ES-I3 (cell line): ENCODE results near the gene ANKS1A.
"Not testable (repeated sequence)": the region's sequence is repeated elsewhere in the genome, so short reads cannot be mapped to it uniquely, and the experiment has no call there.

ENCODE experiments used
- H3K36me3 ChIP-seq: 2 replicates; pipeline ENCODE4 v1.6.1; 2013; ENCODE audit warnings: mild to moderate bottlenecking, low read length, control low read depth, moderate library complexity; ENCODE audit not compliant: insufficient read depth
- H3K4me1 ChIP-seq: 2 replicates; pipeline ENCODE4 v1.6.1; 2013; ENCODE audit warnings: mild to moderate bottlenecking, control low read depth, low read length; ENCODE audit not compliant: insufficient read depth
- H3K9ac ChIP-seq: 2 replicates; pipeline ENCODE4 v1.6.1; 2013; ENCODE audit warnings: low read depth, mild to moderate bottlenecking, low read length, moderate library complexity
- H3K9me3 ChIP-seq: 2 replicates; pipeline ENCODE4 v1.6.1; 2013; ENCODE audit warnings: mild to moderate bottlenecking, low read length, moderate library complexity; ENCODE audit not compliant: control insufficient read depth, insufficient read depth

ANKS1A gene

DNA sequence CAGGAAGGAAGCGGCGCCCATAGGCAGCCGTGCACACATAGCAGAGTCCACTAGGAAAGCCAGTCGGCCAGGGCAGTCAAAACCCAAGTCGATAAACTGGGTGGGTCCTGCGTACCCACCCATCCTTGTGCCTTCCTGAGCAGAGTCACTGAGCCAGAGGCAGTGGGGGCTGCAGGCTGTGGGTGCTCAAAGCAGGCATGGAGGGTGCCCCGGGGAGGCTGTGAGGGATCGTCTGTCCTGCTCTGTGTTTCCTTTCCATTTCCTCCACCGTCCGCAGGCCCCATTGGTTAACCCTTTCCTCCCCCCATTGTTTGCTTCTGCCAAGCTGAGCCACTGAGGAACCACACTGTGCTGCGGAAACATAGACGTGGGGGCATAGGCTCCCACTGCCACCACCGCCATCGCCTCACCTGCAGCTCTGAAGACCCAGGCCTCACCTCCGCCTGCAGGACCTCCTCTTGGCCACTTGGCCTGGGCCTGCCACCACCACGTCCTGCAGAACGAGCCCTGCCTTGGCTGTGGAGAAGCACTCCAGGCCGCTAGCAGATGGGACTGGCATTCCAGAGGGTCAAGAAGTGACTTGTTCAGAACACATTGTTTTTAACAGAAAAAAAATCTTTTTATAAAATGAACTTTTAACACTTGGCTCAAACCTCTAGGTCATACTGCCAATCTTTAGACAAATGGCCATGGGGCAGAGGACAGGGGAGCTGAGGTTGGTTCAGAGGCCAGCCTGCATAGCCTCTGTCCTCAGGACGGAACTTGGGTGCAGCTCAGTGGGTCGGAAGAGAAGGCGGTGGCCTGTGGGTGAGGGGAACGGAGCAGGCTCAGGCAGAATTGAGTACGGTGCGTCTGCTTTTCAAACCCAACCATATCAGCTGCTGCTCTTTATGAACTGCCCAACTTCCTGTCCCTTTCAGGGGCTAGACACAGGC lies 199.5 kb downstream of the ANKS1A start:
- Histone ChIP-seq H3K4me1 (no peaks in the 10 kb centered on the region), H3K36me3 (0 out of 2 replicates have a peak, but pooled peaks cover under 1% of the 10 kb centered on the region), H3K9me3 (no peaks in the 10 kb centered on the region), H3K9ac (no peak overlapping the region)

DNA sequence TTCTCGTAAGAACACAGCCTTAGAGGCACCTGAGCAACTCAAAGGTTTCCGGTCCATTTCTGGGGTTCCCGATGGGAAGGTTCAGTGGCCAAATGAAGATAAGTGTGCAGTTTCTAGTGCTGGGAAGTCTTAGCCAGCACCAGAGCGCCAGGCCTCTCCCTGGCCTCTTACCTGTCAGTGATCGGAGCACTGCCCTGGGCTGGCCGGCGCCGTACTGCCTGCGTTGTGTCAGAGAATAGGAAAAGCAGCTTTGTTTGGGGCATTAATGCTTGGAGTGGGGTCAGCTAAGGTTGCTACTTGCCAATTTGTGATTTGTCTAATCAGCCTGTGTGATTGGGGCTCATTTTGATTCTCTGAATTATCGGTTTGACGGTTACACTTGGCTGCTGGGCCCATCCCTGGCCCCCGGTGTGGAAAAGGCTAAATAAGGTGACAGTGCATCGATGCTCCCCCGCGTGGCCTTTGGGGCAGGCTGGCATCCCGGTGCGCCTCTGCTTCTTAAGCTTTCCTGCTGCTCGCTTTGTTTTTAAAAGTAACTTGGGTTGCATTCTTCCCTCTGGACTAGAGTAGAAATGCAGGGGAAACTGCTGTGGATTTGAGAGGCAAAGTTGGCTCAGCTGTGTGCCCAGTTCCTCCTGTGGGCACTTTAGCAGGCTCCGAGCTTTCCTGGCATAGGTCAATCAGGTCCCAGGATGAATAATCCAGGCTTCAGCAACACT lies 200.3 kb downstream of the ANKS1A start:
- Histone ChIP-seq H3K36me3 (no peaks in the 10 kb centered on the region), H3K9ac (no peak overlapping the region), H3K4me1 (no peaks in the 10 kb centered on the region), H3K9me3 (no peaks in the 10 kb centered on the region)

DNA sequence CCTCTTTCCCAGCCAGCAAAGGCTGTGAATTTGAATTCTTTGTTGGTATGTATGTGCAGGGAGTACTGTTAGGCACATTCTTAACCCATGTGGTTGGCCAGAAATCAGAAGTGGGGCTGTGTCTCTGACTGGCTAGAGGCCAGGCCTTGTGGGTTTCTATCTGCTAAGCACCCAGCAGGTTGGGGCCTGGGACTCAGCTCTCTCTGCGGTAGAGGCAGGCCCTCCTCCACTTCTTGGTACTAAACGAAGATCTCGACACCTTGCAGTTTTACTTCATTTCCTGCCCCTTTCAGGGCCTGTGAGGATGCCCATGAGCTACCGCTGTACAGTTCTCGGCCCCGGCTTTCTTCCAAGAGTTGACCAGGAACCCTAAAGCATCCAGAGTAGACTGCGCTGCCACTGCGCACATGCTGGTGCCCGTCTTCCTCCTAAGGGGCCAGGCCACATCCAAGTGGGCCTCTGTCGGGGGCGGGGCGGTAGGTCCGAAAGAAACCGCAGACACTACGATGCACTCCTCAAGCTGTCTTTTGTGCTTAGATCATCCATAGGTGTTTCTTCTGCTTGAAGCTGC lies 201.0 kb downstream of the ANKS1A start:
- Histone ChIP-seq H3K4me1 (no peaks in the 10 kb centered on the region), H3K9me3 (no peaks in the 10 kb centered on the region), H3K9ac (no peak overlapping the region), H3K36me3 (no peaks in the 10 kb centered on the region)

DNA sequence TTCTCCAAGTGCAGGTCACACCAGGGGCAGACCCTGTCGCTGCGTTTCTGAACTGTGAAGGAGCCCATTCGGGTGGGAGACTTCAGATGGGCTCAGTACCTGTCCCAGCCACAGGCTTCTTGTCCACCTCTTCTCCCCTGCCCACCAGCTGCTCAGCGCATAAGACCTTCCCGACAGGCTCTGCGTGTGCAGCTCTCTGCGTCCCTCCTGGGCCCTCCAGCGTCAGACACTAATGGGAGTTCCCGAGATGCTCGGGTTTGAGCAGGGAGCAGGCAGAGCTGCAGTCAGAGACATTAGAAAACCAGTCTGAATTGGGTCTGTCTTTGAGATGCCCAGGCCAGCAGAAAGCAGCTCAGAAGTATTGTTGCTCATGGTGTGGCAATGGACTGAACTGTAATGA lies 201.7 kb downstream of the ANKS1A start:
- Histone ChIP-seq H3K9ac (no peak overlapping the region), H3K36me3 (no peaks in the 10 kb centered on the region), H3K9me3 (no peaks in the 10 kb centered on the region), H3K4me1 (no peaks in the 10 kb centered on the region)

DNA sequence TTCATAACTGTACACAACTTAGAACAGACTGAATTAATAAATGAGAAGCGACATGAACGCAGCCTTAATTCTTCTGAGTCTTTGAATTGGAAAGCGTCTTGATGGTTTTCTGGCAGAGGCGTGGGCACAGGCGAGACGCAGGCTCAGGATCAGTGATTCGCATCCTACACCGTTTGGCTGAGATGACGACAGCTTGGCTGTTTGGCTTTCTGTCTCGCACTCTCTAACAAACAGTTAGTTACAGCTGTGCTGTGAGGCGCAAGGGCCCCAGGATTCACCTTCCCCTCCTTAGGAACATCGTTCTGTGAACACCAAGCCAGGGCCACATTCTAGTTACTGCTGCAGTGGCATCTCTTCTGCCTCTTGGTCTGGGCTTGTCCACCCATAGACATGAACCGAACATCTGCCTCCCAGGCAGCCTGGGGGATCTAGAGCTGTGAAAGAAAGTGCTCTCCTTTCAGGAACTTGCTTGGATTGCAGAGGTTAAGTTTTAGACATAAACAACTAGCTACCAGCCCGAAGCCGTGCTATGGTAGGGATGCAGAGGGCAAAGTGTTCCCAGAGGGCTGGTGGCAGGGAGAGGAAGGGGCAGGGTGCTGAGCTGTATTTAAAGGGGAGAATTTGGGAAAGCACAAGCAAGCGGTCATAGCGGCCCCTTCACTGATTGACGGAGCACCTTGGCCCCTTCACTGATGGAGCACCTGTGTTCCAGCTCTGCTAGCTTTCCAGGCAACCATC lies 202.5 kb downstream of the ANKS1A start:
- H3K9ac ChIP-seq = no peak overlapping the region
- no peaks in the 10 kb centered on the region for H3K36me3 ChIP-seq
- H3K9me3 ChIP-seq = no peaks in the 10 kb centered on the region
- peaks cover 6% of the 10 kb centered on the region for H3K4me1 ChIP-seq

DNA sequence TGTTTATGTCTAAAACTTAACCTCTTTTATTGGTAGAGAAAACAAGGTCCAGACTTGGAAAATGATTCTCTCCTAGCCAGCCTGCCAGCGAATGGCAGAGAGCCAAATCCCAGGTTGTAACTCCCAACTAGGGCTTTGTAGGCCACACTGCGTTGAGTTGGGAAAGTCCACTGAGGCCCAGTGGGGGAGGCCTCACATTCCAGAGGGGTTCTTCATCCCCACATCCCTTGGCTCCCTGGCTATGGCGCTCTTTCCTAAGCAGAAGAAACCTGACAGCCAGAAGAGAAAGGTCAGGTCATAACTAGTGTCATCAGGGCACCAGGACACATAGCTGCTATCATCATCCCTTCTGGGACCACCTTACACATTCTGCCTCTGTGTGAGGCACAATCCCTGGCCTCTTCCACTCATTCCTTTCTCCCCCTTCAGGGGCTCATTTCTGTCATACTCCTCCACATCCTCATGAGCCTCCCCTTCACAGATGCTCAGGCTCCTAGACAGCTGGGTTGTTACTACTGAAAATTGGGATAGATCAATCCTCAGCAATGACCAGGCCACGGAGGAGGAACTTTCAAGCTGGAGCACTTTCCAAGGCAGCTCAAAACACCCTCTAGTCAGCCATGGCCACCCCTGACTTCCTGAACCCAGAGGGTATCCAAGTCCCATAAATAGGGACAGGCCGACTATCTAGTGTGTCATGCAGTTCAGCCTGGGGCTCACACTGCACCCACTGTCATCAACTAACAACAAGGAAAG lies 203.5 kb downstream of the ANKS1A start:
- no peaks in the 10 kb centered on the region for H3K36me3 ChIP-seq
- peaks cover 9% of the 10 kb centered on the region for H3K4me1 ChIP-seq
- no peak overlapping the region for H3K9ac ChIP-seq
- H3K9me3 ChIP-seq = no peaks in the 10 kb centered on the region

DNA sequence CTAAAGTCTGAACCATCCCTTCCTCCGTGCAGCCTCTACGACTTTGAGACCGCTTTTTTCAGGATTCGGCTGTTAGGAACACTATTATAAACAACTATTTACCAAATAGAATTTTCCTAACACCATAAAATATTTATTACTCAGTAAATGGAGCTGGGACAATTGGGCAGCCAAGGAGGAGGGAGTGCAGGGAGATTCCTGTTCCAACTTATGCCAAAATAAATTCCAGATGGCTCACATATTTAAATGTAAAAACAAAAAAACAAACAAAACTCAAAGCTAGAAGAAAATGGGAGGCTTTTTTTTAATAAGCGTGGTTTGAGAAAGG lies 204.0 kb downstream of the ANKS1A start:
- no peaks in the 10 kb centered on the region for H3K36me3 ChIP-seq

DNA sequence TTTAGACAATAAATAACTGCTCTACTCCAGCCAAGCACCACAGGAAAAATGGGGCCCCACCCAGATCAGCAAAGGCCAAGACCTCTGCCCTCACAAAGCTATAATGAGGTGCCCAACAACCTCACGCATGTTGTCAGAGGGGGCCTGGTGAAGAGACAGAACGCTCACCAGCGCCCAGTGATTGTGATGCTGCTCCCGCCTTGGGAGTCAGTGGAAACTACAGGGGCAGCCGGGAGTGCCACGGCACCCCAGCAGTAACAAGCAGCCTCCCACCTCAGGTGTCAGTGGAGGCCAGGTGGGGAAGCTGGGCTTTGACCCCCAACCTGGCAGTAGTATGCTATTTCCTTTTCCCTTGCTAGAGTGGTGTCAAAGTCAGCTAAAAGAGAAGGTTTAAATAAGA lies 204.7 kb downstream of the ANKS1A start:
- no peaks in the 10 kb centered on the region for H3K36me3 ChIP-seq
- H3K9me3 ChIP-seq = no peaks in the 10 kb centered on the region
- peaks cover 9% of the 10 kb centered on the region for H3K4me1 ChIP-seq
- H3K9ac ChIP-seq = no peak overlapping the region

More for the DNA sequence above, 204.0 kb downstream of the ANKS1A start:
- Histone ChIP-seq H3K9me3 (no peaks in the 10 kb centered on the region), H3K4me1 (peaks cover 9% of the 10 kb centered on the region), H3K9ac (no peak overlapping the region)

DNA sequence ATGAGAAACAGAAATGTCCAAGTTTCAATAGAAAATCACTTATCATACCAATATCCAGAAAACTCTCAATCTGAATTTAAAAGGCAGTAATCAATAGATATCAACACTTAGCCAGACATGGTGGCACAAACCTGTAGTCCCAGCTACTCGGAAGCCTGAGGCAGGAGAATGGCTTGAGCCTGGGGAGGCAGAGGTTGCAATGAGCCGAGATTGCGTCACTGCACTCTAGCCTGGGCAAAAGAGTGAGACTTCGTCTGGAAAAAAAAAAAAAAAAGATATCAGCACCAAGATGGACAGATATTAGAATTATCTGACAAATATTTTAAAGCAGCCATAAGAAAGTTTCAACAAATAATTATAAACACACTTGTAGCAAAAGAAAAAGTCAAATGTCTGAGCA lies 205.1 kb downstream of the ANKS1A start:
- Histone ChIP-seq H3K4me1 (peaks cover 9% of the 10 kb centered on the region), H3K9me3 (no peaks in the 10 kb centered on the region), H3K36me3 (no peaks in the 10 kb centered on the region), H3K9ac (no peak overlapping the region)

DNA sequence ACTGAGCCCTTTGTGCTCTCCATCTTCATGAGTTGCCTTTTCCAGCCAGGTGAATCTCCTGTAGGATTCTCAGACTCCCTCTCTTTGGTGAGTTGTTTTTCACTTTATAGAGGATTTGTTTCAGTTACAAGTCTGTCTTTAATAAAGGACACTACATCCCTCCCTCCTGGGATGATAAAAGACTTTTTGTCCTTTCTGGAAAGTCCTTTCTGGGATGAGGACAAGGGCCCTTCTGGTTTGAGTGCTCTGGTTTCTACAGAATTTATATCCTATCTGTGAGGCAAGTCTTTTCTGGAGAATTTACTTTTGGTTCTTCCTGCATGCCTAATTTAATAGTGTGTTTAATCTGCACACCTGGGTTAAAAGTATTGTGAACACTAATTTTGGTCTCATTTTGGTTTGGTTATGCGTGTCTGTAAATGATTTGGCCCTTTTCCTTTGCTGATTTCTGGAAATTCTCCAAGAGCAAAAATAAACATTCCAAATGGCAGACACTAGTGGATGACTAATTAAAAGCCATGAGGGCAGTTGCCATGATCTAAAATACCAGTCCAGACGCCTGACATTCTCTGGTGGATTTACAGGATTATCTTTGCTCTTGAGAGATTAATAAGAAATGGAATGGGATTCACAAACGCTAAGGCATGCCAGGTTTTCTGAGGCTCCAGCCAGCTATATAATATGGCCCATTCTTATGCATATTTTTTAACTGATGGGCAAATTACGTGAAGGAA lies 207.2 kb downstream of the ANKS1A start:
- no peaks in the 10 kb centered on the region for H3K36me3 ChIP-seq
- H3K4me1 ChIP-seq = peaks cover 9% of the 10 kb centered on the region
- no peak overlapping the region for H3K9ac ChIP-seq
- H3K9me3 ChIP-seq = no peaks in the 10 kb centered on the region

DNA sequence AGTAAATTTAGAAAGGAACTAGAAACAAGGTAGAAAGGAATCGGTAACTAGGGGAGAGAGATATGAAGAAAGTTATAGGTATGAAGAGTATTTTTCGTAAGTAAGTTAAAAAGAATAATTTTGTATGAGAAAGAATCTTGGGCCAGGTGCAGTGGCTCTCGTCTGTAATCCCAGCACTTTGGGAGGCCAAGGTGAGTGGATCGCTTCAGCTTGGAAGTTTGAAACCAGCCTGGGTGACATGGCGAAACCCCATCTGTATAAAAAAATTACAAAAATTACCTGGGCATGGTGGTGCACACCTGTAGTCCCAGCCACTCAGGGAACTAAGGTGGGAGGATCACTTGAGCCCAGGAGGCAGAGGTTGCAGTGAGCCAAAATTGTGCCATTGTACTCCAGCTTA lies 210.1 kb downstream of the ANKS1A start:
- peaks cover 9% of the 10 kb centered on the region for H3K4me1 ChIP-seq
- H3K36me3 ChIP-seq = no peaks in the 10 kb centered on the region
- no peaks in the 10 kb centered on the region for H3K9me3 ChIP-seq
- no peak overlapping the region for H3K9ac ChIP-seq

DNA sequence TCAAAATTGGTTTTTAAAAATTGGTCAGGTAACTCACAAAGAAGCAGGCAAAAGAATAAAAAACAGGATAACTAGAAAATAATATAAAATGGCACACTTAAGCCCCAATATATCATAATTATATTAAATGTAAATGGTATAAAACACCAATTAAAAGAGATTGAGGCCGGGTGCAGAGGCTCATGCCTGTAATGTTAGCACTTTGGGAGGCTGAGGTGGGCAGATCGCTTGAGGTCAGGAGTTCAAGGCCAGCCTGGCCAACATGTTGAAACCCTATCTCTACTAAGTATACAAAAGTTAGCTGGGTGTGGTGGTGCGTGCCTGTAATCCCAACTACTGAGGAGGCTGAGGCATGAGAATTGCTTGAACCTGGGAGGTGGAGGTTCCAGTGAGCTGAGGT lies 216.0 kb downstream of the ANKS1A start:
- Histone ChIP-seq H3K9ac (no peak overlapping the region), H3K4me1 (no peaks in the 10 kb centered on the region), H3K9me3 (no peaks in the 10 kb centered on the region), H3K36me3 (no peaks in the 10 kb centered on the region)

DNA sequence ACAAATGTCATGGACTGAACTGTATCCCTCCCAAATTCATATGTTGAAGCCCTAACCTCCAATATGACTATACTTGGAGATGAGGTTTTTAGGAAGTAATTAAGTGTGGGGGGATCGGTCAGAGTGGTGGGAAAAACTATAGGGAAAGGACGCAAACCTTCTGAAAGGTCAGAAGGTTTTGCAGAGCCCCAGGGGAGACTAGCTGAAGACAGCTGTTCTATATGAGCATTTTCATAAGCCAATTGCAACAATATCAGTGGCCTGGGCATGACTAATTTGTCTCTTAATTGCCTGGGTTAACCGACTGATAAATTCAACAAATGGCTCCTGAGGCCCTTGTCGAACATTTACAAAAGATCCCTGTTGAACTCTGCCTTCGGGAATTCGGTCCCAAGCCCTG lies 217.0 kb downstream of the ANKS1A start:
- H3K9me3 ChIP-seq, H3K9ac ChIP-seq, H3K4me1 ChIP-seq, H3K36me3 ChIP-seq: not testable (repeated sequence)
